ENCODE data around the gene MTMR2.

DNA sequence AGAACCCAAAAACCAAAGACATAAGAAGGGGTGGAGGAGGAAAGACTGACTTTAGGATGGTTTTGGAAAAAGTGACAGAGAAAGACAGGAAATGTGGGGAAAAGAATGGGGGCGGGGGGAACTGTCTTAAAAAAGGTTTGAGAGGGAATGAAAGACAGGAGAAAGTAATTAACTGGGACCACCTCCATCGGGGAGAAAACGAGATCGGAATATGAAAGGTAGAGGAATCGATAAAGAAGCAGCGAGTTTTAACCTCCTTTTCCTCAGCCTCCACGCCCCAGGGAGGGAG, 524 bp downstream of the MTMR2 start:
- TF ChIP-seq POLR2A (IDR thresholded peaks at IDR 0.05; ENCODE audit: low read depth, low read length) (no peak), PAX5 (IDR thresholded peaks at IDR 0.05; ENCODE audit: insufficient read depth, low read length, severe bottlenecking) (no peak), TAF1 (IDR thresholded peaks at IDR 0.05; ENCODE audit: low read depth, low read length) (no peak), POLR2AphosphoS5 (IDR thresholded peaks at IDR 0.05; ENCODE audit: low read depth, low read length) (no peak)
